ENCODE results near the gene TUBGCP3.
A peak's percentile ranks its signal among the peaks of the same experiment; 100 is the strongest.
"Not testable (repeated sequence)": the region's sequence is repeated elsewhere in the genome, so short reads cannot be mapped to it uniquely, and the experiment has no call there.

The TUBGCP3 gene, protein sequence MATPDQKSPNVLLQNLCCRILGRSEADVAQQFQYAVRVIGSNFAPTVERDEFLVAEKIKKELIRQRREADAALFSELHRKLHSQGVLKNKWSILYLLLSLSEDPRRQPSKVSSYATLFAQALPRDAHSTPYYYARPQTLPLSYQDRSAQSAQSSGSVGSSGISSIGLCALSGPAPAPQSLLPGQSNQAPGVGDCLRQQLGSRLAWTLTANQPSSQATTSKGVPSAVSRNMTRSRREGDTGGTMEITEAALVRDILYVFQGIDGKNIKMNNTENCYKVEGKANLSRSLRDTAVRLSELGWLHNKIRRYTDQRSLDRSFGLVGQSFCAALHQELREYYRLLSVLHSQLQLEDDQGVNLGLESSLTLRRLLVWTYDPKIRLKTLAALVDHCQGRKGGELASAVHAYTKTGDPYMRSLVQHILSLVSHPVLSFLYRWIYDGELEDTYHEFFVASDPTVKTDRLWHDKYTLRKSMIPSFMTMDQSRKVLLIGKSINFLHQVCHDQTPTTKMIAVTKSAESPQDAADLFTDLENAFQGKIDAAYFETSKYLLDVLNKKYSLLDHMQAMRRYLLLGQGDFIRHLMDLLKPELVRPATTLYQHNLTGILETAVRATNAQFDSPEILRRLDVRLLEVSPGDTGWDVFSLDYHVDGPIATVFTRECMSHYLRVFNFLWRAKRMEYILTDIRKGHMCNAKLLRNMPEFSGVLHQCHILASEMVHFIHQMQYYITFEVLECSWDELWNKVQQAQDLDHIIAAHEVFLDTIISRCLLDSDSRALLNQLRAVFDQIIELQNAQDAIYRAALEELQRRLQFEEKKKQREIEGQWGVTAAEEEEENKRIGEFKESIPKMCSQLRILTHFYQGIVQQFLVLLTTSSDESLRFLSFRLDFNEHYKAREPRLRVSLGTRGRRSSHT

DNA sequence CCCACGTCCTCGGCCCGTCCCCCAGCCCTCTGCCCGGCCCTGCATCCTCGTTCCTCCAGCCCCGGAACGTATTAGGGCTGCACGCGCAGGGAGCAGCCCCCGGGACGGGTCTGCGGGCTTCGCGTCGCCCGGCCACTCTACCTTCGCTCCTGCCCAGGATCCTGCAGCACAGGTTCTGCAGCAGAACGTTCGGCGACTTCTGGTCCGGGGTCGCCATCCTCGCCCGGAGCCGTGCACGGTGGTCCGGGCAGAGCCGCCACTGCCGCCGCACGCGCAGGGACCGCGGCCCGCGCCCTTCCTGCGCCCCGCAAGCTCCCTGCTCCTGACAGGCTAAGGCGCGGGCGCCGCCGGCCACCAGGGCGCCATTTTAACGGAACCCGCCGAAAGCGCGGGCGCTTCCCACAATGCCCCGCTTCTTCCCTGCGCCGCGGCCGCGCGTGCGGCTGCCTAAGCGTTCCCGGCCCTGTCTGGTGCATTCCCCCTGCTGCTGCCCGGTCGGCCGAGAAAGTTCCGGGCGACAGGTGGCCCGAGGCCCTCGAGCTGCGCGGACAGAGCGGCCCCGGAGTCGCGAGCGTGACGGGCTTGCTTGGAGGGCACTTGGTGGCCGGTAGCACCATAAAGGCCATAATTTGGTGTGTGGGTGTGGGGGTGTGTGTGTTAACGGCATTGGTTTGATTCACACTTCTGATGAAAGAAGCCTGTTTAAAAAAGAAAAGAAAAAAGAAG, at the start of gene TUBGCP3:
TUBGCP3 (minus strand) TSS at position 390 of the 726 bp plus-strand sequence; CDS start at position 217, 173 bp downstream.
- DNase-seq = no peak

DNA sequence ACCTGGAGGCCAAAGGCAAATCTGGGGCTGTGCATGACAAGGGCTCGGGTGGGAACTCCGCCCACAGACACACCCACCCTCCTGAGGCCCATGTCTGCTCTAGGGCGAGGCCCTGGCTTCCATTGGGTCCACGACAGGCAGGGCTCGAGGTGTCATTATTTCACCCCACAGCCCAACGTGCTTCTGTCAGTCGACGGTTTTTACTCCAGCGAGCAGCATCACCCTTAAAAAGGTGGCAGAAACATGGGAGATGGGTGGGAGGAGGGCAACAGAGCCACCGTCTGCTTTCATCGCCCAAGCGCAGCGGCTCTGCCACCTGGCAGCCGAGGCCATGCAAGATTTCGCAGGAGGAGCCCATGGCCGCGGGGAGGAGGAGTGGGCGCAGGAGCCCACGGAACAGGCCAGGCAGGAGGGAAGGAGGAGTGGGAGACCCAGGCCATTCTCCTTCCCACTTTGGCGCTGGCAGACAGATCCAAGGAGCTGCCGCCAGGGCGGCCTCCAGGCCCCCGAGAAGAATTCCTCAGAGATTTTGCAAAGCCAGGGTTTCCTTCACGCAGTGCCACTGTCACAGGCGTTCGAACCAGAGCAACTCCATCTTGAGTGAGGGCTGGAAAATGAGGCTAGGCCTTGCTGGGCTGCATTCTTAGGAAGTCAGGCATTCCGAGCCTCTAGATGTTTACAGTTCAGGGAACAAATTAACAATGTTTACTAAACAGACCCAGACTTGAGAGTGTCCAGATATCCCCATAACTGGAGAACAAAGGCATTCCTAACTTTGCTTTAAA, 49.3 kb upstream of the TUBGCP3 start:
- DNase-seq = no peak

DNA sequence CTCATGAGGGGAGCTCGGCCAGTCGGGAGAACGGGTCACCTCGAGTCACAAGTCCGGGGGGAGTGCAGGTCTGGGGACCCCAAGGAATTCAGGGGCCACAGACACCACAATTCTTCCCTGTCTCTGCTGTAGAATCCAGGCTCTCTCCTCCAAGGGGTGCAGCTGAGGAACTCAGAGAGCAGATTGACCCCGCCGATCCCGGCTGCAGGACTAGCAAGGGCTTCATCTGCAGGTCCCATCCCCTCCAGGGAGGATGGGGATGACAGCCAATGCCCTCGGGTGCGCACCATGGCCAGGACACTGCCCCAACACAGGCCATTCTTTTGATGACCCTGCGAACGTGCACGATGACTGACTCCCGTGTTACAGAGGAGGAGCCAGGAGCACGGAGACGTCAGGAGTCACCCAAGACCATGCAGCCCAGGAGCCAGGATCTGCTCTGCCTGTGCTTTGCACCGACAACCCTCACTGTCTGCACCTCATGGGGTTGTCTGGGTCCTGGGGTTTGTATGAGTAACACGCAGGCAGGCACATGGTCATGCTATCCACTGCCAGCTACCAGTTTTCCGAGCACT, 48.5 kb upstream of the TUBGCP3 start:
- no peak for DNase-seq

DNA sequence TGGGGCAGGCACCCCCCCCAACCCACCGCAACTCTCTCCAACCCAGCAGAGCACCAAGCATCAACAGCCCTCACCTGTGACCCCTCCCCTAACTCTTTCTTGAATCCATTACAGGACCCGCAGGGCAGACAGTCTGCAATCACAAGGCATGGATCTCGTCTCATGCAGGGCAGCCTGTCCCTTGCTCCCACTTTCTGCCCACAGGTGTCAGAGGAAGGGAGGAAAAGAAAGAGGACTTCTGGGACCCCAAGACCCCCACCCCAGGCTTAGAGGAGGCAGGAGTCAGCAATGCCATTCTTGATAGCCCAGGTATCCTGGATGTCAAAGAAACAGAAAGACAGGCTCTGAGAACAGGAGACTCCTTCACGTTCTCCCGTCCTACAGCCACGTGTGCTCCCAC, 47.4 kb upstream of the TUBGCP3 start:
- no peak for DNase-seq

DNA sequence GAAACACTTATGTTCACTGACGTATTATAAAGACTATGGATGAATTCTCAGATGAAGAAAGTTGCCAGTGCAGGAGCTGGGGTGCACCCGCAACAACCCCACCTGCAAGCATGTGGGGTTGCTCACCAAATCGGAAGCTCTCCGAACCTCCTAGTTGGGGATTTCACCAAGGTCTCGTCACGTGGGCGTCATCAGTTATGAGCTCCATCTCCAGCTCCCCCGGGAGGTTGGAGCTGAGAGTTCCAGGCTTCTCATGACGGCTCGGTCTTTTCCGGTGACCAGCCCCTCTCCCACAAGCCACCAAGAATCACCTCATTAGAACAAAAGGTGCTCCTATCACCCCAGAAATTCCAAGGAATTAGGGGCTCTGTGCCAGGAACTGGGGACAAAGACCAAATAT, 46.1 kb upstream of the TUBGCP3 start:
- DNase-seq = no peak

DNA sequence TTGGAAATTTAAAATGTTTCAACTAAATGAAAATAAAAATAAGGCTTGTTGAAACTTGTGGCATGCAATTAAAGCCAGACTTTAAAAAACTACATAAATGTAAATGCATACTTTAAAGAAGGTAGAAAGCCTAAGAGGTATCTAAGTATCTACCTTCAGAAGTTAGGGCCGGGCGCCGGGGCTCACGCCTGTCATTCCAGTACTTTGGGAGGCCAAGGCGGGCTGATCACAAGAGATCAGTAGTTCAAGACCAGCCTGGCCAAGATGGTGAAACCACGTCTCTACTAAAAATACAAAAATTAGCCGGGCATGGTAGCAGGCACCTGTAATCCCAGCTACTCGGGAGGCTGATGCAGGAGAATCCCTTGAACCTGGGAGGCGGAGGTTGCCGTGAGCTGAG, 42.3 kb upstream of the TUBGCP3 start:
- DNase-seq = not testable (repeated sequence)

DNA sequence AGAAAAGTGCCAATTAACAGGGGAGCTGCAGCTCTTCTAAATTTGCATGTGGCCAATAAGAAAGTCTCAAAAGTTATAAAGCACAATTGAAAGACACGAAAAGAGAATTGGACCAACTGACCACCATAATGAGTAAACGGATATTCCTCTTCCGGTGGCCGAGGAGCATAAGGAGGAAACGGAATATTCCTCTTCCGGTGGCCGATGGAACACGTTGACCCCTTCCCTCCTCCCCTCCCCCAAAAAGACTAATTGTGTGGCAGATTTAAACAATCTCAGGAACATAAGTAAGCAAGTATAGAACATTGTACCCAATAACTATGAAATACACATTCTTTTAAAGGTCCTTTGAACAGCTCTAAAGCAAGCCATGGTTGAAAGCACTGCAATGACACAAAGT, 41.2 kb upstream of the TUBGCP3 start:
- DNase-seq = no peak

DNA sequence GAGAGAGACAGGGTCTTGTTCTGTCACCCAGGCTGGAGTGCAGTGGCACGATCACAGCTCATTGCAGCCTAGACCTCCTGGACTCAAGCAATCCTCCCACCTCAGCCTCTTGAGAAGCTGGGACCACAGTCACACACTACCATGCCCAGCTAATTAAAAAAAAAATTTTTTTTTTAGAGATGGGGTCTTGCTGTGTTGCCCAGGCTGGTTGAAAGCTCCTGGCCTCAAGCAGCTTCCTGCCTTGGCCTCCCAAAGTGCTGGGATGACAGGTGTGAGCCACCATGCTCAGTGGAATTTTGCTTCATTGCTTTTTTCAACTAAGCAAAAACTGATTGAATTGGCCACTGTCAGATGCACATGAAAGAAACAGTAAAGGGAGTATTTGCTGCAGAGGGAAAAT, 39.7 kb upstream of the TUBGCP3 start:
- not testable (repeated sequence) for DNase-seq

DNA sequence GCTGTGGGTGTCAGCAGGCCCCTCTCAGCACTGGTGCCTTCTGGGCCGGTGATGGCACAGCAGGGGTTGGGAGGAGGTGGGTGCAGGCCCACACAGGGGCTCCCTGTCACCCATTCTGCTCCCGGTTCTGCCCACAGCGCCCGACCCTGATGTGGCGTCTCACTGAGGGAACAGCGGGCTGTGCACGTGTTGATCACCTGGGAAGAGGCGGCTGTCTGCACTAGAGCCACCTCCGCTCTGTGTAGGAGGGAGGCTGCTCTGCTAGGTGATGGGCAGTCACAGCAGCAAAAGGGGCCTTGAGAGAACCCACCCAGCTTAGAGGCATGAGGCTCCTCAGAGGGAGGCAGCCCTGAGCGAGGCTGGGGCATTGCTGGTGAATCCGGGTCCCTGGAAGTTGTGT, 39.2 kb upstream of the TUBGCP3 start:
- no peak for DNase-seq

DNA sequence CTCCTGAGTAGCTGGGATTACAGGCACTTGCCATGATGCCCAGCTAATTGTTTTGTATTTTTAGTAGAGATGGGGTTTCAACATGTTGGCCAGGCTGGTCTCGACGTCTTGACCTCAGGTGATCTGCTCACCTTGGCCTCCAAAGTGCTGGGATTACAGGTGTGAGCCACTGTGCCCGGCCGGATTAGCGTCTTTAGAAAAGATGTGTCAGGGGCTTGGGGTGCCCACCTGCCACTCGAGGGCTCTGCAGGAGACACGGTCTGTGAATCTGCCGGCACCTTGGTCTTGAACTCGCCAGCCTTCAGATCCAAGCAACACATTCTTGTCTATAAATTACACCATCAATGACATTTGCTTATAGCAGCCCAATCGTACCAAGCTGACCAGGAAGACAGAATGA, 38.8 kb upstream of the TUBGCP3 start:
- DNase-seq = no peak

DNA sequence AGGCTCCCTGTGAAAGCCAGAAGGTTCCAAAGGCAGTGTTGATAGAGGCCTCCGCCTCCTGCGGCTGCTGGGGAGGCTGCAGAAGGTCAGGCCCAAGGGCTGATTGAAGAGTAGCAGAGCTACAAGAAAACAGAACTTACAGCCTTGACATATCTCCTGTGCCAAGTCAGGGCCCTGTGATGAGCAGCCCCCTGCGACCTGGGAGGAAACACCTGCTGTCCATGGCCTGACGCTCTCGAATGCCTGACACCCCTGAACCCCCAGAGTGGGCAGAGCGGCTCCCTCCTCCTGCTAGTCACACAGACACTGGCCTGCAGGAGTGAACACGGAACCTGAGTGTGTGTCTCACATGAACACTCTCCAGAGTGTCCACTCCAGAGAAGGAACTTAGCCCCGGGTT, 38.2 kb upstream of the TUBGCP3 start:
- no peak for DNase-seq

DNA sequence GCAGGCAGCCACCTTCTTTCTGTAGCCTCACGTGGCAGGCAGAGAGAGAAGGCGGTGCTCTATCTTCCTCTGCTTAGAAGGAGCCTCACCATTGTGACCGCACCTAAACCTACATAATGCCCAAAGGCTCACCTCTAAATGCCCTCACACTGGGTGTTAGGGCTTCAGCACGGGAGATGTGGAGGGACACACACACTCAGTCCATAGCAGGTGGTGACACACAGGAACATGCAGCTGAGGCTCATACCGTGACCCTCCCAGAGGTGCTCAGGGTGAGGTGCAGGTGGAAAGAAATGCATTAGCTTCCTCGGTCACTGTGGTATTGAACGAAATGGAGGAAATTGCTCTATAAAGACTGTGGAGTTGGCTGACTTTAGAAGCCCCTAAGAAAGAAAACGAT, 37.7 kb upstream of the TUBGCP3 start:
- no peak for DNase-seq

DNA sequence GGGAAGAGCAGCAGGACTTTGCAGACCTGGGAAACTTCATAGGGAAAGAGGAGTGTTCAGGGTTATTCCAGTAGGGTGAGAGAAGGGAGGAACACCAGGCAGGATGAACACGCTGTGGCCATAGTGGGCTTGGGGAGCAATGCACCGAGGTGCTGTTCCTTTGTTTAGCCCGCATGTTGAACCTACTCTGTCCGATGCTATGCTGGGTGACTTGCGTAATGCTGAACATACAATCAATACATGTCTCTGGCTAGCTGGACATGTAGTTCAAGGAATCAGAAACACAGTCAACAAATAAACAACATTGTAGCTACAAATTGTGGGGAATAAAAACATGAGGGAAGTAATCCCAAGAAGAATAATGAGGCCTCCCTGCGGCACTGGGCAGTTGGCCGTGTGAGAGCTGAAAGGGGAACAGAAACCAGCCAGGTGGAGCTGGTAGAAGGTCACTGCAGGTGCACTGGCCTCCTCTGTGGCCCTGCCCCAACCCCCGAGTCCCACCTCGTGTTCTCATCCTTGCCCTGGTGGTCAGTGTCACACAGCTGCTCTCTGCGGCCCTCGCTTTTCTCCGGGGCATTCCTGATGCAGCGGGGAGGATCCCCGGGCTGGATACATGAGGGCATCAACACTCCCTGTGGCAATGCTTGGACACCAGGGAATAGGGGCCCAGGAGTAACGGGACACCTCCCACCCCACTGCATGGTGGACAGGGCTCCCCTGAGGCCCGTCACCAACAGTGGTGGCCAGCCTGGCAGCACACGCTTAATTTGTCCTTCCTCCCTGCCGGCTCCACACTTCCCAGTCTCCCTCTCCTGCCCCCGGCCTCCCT, 36.9 kb upstream of the TUBGCP3 start:
- DNase-seq = no peak

DNA sequence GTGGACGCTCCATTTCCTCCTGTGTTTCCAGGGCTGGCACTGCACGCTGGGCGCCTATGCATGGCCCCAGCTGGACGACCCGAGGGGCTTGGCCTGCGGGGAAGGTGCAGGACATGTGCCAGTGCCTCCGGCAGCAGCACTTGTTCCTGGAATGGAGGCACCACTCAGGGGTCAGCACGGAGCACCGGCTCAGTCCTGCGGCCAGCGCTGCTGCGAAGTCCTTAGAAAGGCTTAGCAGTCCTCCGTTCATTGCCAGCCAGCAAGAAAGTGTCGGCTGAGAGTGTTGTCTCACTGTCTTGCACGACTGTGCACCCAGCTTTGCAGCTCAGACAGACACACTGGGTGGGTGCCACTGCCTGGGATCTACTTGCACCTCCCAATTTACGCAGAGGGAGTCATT, 36.1 kb upstream of the TUBGCP3 start:
- no peak for DNase-seq

DNA sequence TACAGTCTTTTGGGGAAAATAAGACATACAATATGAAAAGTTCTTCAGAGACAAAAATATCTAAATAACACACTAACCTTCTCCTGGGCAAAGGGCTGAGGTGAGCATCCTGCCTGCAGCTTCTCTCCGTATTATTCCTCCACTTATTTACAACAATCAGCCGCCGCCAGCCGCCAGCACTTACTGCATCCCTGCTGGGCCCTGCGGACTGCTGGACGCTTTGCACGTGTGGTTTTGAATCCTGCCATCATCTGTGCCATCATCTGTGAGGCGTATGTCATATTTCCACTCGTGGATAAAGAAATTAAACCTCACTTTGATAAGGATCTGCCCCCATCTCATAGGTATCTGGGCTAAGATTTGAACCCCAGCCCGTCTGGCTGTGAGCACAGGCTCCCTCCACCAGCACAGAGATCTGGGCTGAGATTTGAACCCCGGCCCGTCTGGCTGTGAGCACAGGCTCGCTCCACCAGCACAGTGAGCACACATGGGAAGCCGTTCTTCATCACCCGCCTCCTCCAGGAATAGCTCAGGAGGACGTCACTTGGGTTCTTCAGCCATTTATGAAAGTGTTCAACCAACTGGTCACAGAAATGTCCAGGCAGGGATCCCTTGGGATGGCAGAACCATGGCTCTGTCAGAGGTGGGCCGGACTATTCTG, 35.2 kb upstream of the TUBGCP3 start:
- DNase-seq = no peak

DNA sequence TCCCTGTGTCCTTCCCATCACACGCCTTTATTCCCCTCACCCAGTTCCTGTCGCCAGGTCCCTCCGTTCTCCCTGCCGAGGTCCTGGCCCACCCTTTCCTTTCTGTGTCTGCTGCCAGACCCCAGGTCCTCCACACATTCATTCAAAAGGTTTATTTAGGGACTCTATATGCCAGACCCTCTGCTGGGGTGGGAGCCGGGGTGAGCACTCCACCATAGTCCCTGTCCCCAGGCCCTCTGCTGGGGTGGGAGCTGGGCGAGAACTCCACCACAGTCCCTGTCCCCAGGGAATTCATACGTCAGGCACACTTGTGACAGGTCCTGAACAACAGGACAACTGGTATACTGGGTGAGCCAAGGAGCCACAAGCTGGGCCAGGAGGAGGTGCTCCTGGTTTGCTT, 34.4 kb upstream of the TUBGCP3 start:
- no peak for DNase-seq

DNA sequence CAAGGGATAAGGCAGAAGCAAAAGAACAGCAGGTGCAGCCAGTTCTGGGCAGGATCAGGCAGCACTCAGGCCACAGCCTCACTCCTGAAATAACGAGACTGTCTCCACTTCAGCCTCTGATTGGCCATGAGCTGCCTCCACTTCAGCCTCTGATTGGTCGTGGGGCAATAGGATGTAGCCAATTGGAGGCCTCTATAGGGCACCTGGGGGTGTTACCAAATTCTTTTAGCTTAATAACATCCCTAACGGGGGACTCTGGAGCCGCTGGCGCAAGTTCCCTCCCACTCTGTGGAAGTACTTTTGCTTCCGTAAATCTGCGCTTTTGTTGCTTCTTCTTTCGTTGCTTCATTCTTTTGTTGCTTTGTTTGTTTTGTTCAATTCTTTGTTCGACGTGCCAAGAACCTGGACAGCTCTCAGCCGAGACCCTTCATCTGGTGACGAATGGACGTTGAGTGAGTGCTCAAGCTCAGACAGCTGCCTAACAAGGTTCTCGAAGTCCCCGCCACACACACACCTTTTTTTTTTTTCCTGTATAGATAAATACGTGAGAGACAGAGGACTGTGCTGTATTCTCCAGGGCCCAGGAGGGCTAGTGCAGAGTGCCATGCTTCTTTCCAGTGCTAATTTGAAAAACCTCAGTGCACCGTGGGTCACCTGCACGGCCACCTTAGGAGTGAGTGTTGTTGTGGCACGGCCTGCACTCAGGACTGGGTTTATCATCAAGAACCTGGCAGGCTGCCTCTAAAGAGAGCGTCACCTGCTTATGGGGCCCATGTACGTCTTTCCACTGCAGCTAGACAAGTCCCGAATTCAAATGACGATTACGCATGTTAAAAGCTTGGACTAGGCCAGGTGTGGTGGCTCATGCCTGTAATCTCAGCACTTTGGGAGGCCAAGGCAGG, 32.0 kb upstream of the TUBGCP3 start:
- peak; percentile 46 for DNase-seq

DNA sequence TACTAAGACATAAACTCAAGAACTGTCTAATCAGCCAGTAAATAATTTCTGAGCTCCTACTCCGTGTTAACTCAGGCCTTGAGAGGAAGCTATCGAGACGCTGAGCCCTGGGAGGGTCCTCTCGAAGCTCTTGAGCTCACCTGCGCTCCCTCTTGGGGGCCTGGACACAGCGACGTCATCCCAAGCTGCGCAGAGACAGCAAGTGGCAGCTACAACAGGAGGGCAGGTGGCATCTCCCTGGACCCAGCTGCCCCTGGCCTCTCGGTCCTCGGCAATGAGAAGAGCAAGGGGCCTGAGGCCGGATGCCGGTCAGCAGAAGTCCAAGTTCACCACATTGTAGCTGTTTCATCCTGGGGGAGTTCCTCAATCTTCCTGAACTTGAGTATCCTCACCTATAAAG, 30.5 kb upstream of the TUBGCP3 start:
- no peak for DNase-seq

DNA sequence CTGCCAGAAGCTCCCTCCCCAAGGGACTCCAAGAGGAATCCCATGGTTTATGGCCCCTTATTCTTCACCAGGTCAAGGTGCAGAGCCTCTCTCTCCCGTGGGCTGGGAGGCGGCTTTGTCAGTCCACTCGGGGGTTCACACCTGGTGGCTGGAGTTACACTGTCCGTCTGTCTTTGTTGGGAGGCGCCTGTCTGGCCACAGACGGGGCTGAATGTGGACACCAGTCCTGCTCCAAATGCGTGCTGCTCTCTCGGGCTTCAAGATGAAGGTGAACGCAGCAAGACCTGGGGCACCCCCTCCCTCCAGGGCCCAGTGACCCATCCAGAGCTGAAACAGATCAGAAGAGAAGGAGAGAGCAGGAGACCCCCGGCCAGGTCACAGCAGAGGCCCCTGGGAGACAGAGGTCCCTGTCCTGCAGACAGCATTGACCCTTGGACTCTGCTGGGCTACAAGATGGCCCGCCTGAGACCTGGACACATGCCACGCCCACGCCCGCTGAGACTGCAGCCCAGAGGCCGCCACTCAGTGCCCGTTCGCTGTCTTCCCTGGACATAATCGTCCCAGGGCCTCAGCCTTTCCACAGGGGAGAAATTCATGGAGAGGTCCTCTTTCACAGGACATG, 29.9 kb upstream of the TUBGCP3 start:
- no peak for DNase-seq
